ENCODE measurements around the gene TREML1.

TREML1 gene

DNA sequence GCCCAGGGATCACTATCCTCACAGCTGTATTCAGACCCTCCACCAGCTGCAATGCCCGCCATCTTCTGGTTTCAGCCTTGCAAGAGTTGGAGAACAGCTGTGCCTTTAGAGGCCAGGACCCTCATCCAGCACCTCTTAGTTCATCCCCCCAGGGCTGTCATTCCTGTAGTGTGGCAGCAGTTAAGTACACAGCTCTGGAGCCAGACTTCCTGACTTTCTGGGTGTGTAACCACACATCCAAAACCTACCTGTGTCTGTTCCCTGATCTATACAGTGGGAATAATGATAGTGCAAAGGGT, 9.2 kb upstream of the TREML1 start:
- no peak for TF ChIP-seq EGR1 (IDR thresholded peaks at IDR 0.05)
- TF ChIP-seq TAF1 (IDR thresholded peaks at IDR 0.05; ENCODE audit: low read depth), result no peak
- no peak for TF ChIP-seq TEAD4 (IDR thresholded peaks at IDR 0.05)
- TF ChIP-seq CEBPB (IDR thresholded peaks at IDR 0.05), result no peak
- no peak for TF ChIP-seq RAD21 (IDR thresholded peaks at IDR 0.05; ENCODE audit: low read depth)
- TF ChIP-seq ZBTB7A (IDR thresholded peaks at IDR 0.05; ENCODE audit: low read depth), result no peak
- TF ChIP-seq CREB1 (IDR thresholded peaks at IDR 0.05; ENCODE audit: low read depth), result no peak
- TF ChIP-seq NFIC (IDR thresholded peaks at IDR 0.05), result no peak

DNA sequence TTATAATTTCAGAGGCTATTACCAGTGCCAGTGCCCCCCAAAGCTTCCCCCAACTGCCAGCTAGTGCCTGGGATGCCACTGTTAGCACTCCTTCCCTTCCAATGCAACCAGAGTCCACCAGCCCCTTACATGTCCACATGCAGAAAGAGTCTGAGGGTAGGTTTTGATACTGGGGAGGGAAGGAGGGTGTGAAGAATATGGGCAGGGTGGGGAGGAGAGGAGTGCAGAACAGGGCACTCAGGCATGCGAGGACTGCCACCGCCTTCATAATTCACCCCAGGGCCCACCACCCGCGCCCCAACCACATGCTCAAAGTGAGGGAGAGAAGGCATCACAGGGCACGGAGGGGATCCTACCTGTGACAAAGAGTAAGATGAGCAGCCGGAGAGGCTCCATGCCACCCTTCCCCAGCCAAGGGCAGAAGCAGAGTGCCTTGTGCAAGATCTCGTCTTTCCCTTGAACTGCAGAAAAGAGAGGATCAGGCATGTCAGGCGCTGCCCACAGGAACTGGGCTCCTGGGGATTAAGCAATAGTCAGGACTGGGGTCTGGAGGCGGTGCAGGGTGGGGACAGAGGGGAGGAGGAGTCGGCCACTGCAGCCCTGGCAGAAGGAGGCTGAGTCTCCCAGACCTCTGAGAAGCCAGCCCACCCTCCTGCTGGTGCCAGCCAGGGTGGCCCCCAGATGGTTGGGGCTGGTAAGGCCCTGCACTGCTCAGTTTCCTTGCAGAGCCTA, 8.7 kb upstream of the TREML1 start, which contains the start of gene TREM2:
Gene TREM2 (minus strand): TSS at position 430 of the 732 bp plus-strand sequence. CDS start 34 bp downstream, at position 396.
- TF ChIP-seq, protein P1, sequence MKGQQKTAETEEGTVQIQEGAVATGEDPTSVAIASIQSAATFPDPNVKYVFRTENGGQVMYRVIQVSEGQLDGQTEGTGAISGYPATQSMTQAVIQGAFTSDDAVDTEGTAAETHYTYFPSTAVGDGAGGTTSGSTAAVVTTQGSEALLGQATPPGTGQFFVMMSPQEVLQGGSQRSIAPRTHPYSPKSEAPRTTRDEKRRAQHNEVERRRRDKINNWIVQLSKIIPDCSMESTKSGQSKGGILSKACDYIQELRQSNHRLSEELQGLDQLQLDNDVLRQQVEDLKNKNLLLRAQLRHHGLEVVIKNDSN (IDR thresholded peaks at IDR 0.05), result no peak
- TF ChIP-seq TEAD4 (IDR thresholded peaks at IDR 0.05), result no peak
- TF ChIP-seq TCF12 (IDR thresholded peaks at IDR 0.05; ENCODE audit: low read depth), result no peak

DNA sequence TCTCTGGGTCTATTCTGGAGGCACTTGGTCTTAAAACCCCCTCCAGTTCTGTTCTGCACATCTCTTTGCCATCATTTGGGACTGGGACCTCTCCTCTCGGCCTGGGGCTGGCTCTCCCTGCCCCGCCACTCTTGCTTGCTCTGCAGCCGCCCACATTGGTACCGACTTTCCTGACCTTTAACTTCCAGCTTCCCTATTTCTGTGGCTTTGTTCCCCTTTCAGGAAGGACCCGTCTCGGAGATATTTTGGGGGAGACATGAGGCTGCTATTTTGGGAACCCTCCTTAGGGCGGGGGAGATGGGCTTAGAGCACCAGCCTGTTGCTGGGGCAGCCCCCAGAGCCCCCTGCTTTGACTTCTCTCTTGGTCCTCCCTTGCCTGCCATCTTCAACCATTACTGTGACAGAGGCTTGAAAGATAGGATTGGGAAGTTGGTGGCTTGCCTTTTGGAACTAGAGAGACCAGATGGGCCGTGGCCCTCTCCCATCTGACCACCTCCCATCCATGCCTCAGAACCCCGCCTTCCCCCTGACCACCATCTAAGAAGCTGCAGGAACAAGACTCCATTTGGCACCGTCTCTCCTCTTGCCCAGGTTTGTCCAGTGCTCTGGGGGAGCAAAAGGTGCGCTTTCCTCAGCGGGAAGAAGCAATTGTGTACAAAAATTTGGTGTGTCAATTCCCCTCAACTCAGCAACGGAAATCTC, 7.9 kb upstream of the TREML1 start:
- TF ChIP-seq CEBPB (IDR thresholded peaks at IDR 0.05), result no peak
- TF ChIP-seq TAF1 (IDR thresholded peaks at IDR 0.05; ENCODE audit: low read depth), result no peak
- no peak for TF ChIP-seq TCF12 (IDR thresholded peaks at IDR 0.05; ENCODE audit: low read depth)
- TF ChIP-seq, protein P2, sequence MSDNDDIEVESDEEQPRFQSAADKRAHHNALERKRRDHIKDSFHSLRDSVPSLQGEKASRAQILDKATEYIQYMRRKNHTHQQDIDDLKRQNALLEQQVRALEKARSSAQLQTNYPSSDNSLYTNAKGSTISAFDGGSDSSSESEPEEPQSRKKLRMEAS (IDR thresholded peaks at IDR 0.05), result no peak
- TF ChIP-seq FOXM1 (IDR thresholded peaks at IDR 0.05; ENCODE audit: borderline replicate concordance, low read depth), result no peak
- TF ChIP-seq, protein P3, sequence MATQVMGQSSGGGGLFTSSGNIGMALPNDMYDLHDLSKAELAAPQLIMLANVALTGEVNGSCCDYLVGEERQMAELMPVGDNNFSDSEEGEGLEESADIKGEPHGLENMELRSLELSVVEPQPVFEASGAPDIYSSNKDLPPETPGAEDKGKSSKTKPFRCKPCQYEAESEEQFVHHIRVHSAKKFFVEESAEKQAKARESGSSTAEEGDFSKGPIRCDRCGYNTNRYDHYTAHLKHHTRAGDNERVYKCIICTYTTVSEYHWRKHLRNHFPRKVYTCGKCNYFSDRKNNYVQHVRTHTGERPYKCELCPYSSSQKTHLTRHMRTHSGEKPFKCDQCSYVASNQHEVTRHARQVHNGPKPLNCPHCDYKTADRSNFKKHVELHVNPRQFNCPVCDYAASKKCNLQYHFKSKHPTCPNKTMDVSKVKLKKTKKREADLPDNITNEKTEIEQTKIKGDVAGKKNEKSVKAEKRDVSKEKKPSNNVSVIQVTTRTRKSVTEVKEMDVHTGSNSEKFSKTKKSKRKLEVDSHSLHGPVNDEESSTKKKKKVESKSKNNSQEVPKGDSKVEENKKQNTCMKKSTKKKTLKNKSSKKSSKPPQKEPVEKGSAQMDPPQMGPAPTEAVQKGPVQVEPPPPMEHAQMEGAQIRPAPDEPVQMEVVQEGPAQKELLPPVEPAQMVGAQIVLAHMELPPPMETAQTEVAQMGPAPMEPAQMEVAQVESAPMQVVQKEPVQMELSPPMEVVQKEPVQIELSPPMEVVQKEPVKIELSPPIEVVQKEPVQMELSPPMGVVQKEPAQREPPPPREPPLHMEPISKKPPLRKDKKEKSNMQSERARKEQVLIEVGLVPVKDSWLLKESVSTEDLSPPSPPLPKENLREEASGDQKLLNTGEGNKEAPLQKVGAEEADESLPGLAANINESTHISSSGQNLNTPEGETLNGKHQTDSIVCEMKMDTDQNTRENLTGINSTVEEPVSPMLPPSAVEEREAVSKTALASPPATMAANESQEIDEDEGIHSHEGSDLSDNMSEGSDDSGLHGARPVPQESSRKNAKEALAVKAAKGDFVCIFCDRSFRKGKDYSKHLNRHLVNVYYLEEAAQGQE (IDR thresholded peaks at IDR 0.05; ENCODE audit: low read depth), result no peak
- TF ChIP-seq CREB1 (IDR thresholded peaks at IDR 0.05; ENCODE audit: low read depth), result no peak
- TF ChIP-seq, protein P1 (IDR thresholded peaks at IDR 0.05), result no peak

DNA sequence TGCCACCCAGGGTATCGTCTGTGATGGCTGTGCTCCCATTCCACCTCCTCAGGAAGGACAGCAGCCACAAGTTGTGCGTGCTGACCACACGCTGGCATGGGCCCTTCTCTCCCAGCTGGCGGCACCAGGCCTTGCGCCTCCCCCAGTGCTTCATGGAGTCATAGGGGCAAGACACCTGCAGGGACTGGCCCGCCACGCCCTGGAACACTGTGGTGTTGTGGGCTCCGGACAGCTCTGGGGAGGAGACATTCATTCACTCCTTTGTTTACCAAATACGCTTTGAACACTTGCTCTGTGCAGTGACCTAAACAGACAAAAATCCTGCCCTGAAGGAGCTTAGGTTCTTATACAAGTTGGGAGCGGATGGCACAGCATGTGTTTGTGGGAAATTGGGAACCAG, 7.2 kb upstream of the TREML1 start:
- 0 out of 2 replicates have a peak, but pooled peaks have one; percentile 15 for TF ChIP-seq EP300 (IDR thresholded peaks at IDR 0.05; ENCODE audit: borderline replicate concordance)
- no peak for TF ChIP-seq TEAD4 (IDR thresholded peaks at IDR 0.05)
- TF ChIP-seq NFIC (IDR thresholded peaks at IDR 0.05), result no peak

DNA sequence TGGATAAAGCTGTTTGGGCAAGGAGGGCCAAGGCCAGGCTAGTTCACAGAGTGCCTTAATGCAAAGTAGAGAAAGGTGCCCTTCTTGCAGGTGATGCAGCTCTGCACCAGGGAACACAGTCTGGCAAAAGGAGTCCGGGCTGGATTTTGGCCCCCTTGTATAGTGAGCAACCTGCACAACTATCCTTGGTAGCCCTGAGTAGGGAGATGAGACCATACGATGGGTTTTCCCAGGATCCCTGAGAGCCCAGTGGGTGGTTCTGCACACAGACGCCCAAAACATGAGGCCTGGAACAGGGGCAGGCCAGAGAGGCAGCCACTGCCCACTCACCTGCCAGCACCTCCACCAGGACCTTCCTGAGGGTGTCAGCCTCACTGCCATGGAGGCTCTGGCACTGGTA, 6.8 kb upstream of the TREML1 start:
- TF ChIP-seq EGR1 (IDR thresholded peaks at IDR 0.05) (no peak), YY1 (IDR thresholded peaks at IDR 0.05; ENCODE audit: low read depth) (no peak), FOXM1 (IDR thresholded peaks at IDR 0.05; ENCODE audit: borderline replicate concordance, low read depth) (no peak), TCF12 (IDR thresholded peaks at IDR 0.05; ENCODE audit: low read depth) (no peak), NFIC (IDR thresholded peaks at IDR 0.05) (no peak), TEAD4 (IDR thresholded peaks at IDR 0.05) (no peak), RAD21 (IDR thresholded peaks at IDR 0.05; ENCODE audit: low read depth) (no peak), CREB1 (IDR thresholded peaks at IDR 0.05; ENCODE audit: low read depth) (no peak), CEBPB (IDR thresholded peaks at IDR 0.05) (no peak), ZBTB7A (IDR thresholded peaks at IDR 0.05; ENCODE audit: low read depth) (no peak), EP300 (IDR thresholded peaks at IDR 0.05; ENCODE audit: borderline replicate concordance) (no peak), TAF1 (IDR thresholded peaks at IDR 0.05; ENCODE audit: low read depth) (no peak)
- TF ChIP-seq, protein P1 (IDR thresholded peaks at IDR 0.05), result no peak
- TF ChIP-seq, protein P2 (IDR thresholded peaks at IDR 0.05), result no peak
- TF ChIP-seq, protein P3 (IDR thresholded peaks at IDR 0.05; ENCODE audit: low read depth), result no peak

All from Ishikawa (cell line).